Stimulated activated CD4-positive, alpha-beta T cell treated with anti-CD3 and anti-CD28 coated beads, Interleukin-1b, Interleukin-23, amount 100 ng/mL, for 4 hours (primary cell): ENCODE measurements around the gene GOLGA6A.

Source experiments
- DNase-seq, 2 donors: peaks; one replicate each; pipeline ENCODE4 v3.0.0-alpha.2; 2020; ENCODE audit warnings: low read depth in 2 of 2

GOLGA6A gene

GRCh38 chr15:74036271-74037170 lies 45.8 kb downstream of the GOLGA6A start:
- no peak for DNase-seq

- DNase-seq = no peak
Observed at GRCh38 chr15:74035121-74036017, 47.0 kb downstream of the GOLGA6A start.

- DNase-seq = no peak
Observed at GRCh38 chr15:74034206-74034755, 48.1 kb downstream of the GOLGA6A start.

GRCh38 chr15:74032606-74033561 lies 49.5 kb downstream of the GOLGA6A start:
- no peak for DNase-seq

GRCh38 chr15:74032046-74032445 lies 50.3 kb downstream of the GOLGA6A start:
- no peak for DNase-seq

GRCh38 chr15:74028646-74029045 lies 53.7 kb downstream of the GOLGA6A start:
- no peak for DNase-seq

GRCh38 chr15:74027688-74028087 lies 54.7 kb downstream of the GOLGA6A start:
- no peak for DNase-seq

- DNase-seq = no peak
Observed at GRCh38 chr15:74025436-74025835, 56.9 kb downstream of the GOLGA6A start.

- DNase-seq = no peak
Observed at GRCh38 chr15:74024687-74025086, 57.7 kb downstream of the GOLGA6A start.

- no peak for DNase-seq
Observed at GRCh38 chr15:74022706-74023470, 59.5 kb downstream of the GOLGA6A start.
